Inferior parietal cortex (tissue), 1 donor: ENCODE data around the gene PLCXD1.
"Not testable (repeated sequence)": the region's sequence is repeated elsewhere in the genome, so short reads cannot be mapped to it uniquely, and the experiment has no call there.

Experiments used
- DNase-seq: peaks from one replicate; pipeline ENCODE4 v3.0.0-alpha.2; 2016; ENCODE audit errors: extremely low spot score

PLCXD1 gene

GRCh38 chrX:292900-293897 is 12.0 kb downstream of the PLCXD1 start:
- no peak for DNase-seq

GRCh38 chrX:295136-295535 is 14.0 kb downstream of the PLCXD1 start:
- no peak for DNase-seq

- DNase-seq = no peak
Measured at GRCh38 chrX:298993-299392, 17.8 kb downstream of the PLCXD1 start.

GRCh38 chrX:300334-300733 is 19.2 kb downstream of the PLCXD1 start:
- no peak for DNase-seq

- no peak for DNase-seq
Measured at GRCh38 chrX:302975-303374, 21.8 kb downstream of the PLCXD1 start.

GRCh38 chrX:305781-306613 is 24.8 kb downstream of the PLCXD1 start:
- DNase-seq = not testable (repeated sequence)

- not testable (repeated sequence) for DNase-seq
Measured at GRCh38 chrX:306614-307251, 25.6 kb downstream of the PLCXD1 start.

- DNase-seq = no peak
Measured at GRCh38 chrX:307261-308111, 26.3 kb downstream of the PLCXD1 start.

GRCh38 chrX:308821-309520 is 27.8 kb downstream of the PLCXD1 start:
- no peak for DNase-seq

- no peak for DNase-seq
Measured at GRCh38 chrX:310621-311155, 29.5 kb downstream of the PLCXD1 start.

GRCh38 chrX:311156-312129 is 30.3 kb downstream of the PLCXD1 start:
- no peak for DNase-seq

- no peak for DNase-seq
Measured at GRCh38 chrX:312621-313331, 31.6 kb downstream of the PLCXD1 start.

- DNase-seq = no peak
Measured at GRCh38 chrX:313546-313945, 32.4 kb downstream of the PLCXD1 start.

- DNase-seq = no peak
Measured at GRCh38 chrX:314049-314448, 32.9 kb downstream of the PLCXD1 start.

GRCh38 chrX:314781-315595 is 33.8 kb downstream of the PLCXD1 start:
- DNase-seq = no peak

GRCh38 chrX:316351-317325 is 35.5 kb downstream of the PLCXD1 start:
- DNase-seq = no peak
